Body of pancreas (tissue), 4 donors: ENCODE results near the gene ALOX15B.

Source experiments
- POLR2A ChIP-seq, 3 donors: fragments of 450-650 bp; IDR thresholded peaks; one replicate each; pipeline ENCODE4 v1.6.1; 2016; ENCODE audit warnings: antibody characterized with exemption in 3 of 3, mild to moderate bottlenecking in 2 of 3
- TF ChIP-seq, protein P1 (sequence below), 7 experiments: fragments of 450-650 bp in 4 of 7; fragments of 200-600 bp in 3 of 7; sonication (generic) in 3 of 7; IDR thresholded peaks; one replicate each; pipeline ENCODE4 v1.5.1; 2016 to 2019; ENCODE audit warnings: antibody characterized with exemption in 7 of 7

DNA sequence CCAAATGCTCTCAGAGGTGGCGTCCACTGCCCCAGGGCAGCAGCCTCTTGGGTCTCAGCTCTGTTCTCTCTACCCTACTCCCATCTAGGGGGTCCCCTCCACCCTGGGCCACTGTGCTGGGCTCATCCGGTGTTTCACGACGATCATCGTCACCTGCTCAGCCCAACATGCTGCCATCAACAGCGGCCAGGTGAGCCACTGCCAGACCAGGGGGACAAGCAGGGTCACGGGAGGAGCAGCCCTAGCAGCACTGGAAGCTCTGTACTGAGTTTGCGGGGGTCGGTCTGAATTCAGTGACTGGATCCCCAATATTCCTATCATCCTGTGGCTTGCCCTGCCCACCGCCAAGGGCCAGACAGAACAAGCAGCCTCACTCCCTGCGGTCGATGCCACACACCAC lies 32.6 kb downstream of the ALOX15B start:
- TF ChIP-seq, protein P1, sequence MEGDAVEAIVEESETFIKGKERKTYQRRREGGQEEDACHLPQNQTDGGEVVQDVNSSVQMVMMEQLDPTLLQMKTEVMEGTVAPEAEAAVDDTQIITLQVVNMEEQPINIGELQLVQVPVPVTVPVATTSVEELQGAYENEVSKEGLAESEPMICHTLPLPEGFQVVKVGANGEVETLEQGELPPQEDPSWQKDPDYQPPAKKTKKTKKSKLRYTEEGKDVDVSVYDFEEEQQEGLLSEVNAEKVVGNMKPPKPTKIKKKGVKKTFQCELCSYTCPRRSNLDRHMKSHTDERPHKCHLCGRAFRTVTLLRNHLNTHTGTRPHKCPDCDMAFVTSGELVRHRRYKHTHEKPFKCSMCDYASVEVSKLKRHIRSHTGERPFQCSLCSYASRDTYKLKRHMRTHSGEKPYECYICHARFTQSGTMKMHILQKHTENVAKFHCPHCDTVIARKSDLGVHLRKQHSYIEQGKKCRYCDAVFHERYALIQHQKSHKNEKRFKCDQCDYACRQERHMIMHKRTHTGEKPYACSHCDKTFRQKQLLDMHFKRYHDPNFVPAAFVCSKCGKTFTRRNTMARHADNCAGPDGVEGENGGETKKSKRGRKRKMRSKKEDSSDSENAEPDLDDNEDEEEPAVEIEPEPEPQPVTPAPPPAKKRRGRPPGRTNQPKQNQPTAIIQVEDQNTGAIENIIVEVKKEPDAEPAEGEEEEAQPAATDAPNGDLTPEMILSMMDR (IDR thresholded peaks at IDR 0.05) = no peak
- no peak for TF ChIP-seq POLR2A (IDR thresholded peaks at IDR 0.05)
